Measurements from ENCODE around the gene SASH1. TPM values are rescaled to one million over a fixed set of nuclear protein-coding genes. Genes with fewer than 3 reads are reported as not detected.

The SASH1 gene
- total RNA-seq, 4 donors from 2014 or later: 132 to 238 (median 160) TPM

GRCh38 chr6:148296771-148297170, 45.9 kb upstream of the SASH1 start:
- 50 to 52% methylated on average over 1 of the region's 1 CpG for WGBS, 2 donors
- H3K36me3 ChIP-seq: no peaks in the 10 kb centered on the region
- no peak for TF ChIP-seq CTCF (IDR thresholded peaks at IDR 0.05)
- no peak for TF ChIP-seq POLR2A (IDR thresholded peaks at IDR 0.05)
- no peak for TF ChIP-seq EP300 (IDR thresholded peaks at IDR 0.05)
- H3K27ac ChIP-seq: no peak overlapping the region
- no peaks in the 10 kb centered on the region for H3K9me3 ChIP-seq
- peaks cover 0 to 32% (median 7%) of the 10 kb centered on the region in 4 donors for H3K4me1 ChIP-seq
- H3K27me3 ChIP-seq: no peaks in the 10 kb centered on the region
- DNase-seq (ENCODE audit: low spot score in 2 of 2): no peak
- no peak overlapping the region for H3K4me3 ChIP-seq

GRCh38 chr6:148298683-148299082, 44.0 kb upstream of the SASH1 start:
- Histone ChIP-seq H3K36me3 (no peaks in the 10 kb centered on the region), H3K4me1 (peaks cover 0 to 17% (median 3%) of the 10 kb centered on the region in 4 donors), H3K27me3 (no peaks in the 10 kb centered on the region), H3K9me3 (no peaks in the 10 kb centered on the region), H3K4me3 (no peak overlapping the region), H3K27ac (no peak overlapping the region)
- no peak for DNase-seq (ENCODE audit: low spot score in 2 of 2)
- TF ChIP-seq CTCF (IDR thresholded peaks at IDR 0.05) (no peak), POLR2A (IDR thresholded peaks at IDR 0.05) (no peak), EP300 (IDR thresholded peaks at IDR 0.05) (no peak)

GRCh38 chr6:148303616-148304015, 39.0 kb upstream of the SASH1 start:
- no peak for TF ChIP-seq CTCF (IDR thresholded peaks at IDR 0.05)
- TF ChIP-seq POLR2A (IDR thresholded peaks at IDR 0.05): no peak
- no peak for TF ChIP-seq EP300 (IDR thresholded peaks at IDR 0.05)
- no peak for DNase-seq (ENCODE audit: low spot score in 2 of 2)
- Histone ChIP-seq H3K27me3 (no peaks in the 10 kb centered on the region), H3K27ac (no peak overlapping the region), H3K4me1 (no peaks in the 10 kb centered on the region), H3K36me3 (no peaks in the 10 kb centered on the region), H3K4me3 (no peak overlapping the region), H3K9me3 (no peaks in the 10 kb centered on the region)
- WGBS, 2 donors: 94 to 96% methylated on average over 5 of the region's 5 CpGs

GRCh38 chr6:148304976-148305375, 37.7 kb upstream of the SASH1 start:
- H3K27ac ChIP-seq: no peak overlapping the region
- no peaks in the 10 kb centered on the region for H3K27me3 ChIP-seq
- TF ChIP-seq POLR2A (IDR thresholded peaks at IDR 0.05) (no peak), CTCF (IDR thresholded peaks at IDR 0.05) (no peak), EP300 (IDR thresholded peaks at IDR 0.05) (no peak)
- no peak for DNase-seq (ENCODE audit: low spot score in 2 of 2)
- H3K4me1 ChIP-seq: peaks cover 0 to 5% (median 0%) of the 10 kb centered on the region in 4 donors
- no peaks in the 10 kb centered on the region for H3K9me3 ChIP-seq
- H3K4me3 ChIP-seq: no peak overlapping the region
- WGBS, 2 donors: 49 to 57% methylated on average over 7 of the region's 7 CpGs
- H3K36me3 ChIP-seq: no peaks in the 10 kb centered on the region

GRCh38 chr6:148306286-148306685, 36.4 kb upstream of the SASH1 start:
- Histone ChIP-seq H3K4me3 (no peak overlapping the region), H3K27ac (no peak overlapping the region), H3K36me3 (no peaks in the 10 kb centered on the region), H3K4me1 (peaks cover 0 to 5% (median 0%) of the 10 kb centered on the region in 4 donors), H3K9me3 (no peaks in the 10 kb centered on the region), H3K27me3 (no peaks in the 10 kb centered on the region)
- no peak for DNase-seq (ENCODE audit: low spot score in 2 of 2)
- TF ChIP-seq POLR2A (IDR thresholded peaks at IDR 0.05) (no peak), EP300 (IDR thresholded peaks at IDR 0.05) (no peak), CTCF (IDR thresholded peaks at IDR 0.05) (no peak)
- 93 to 98% methylated on average over 2 of the region's 2 CpGs for WGBS, 2 donors

Data from tibial nerve (tissue), 4 donors.